ENCODE data around the gene LTBP2.

Gene LTBP2

GRCh38 chr14:74532246-74532645 lies 79.8 kb downstream of the LTBP2 start:
- in situ Hi-C loops (cut with MboI; ENCODE audit: low sequenced_read_pairs): no loop called here

- in situ Hi-C loops (cut with MboI; ENCODE audit: low sequenced_read_pairs): no loop called here
These were observed 80.6 kb downstream of the LTBP2 start for GRCh38 chr14:74531467-74531866.

- in situ Hi-C loops (cut with MboI; ENCODE audit: low sequenced_read_pairs): no loop called here
These were observed 81.0 kb downstream of the LTBP2 start for GRCh38 chr14:74531006-74531405.

DNA sequence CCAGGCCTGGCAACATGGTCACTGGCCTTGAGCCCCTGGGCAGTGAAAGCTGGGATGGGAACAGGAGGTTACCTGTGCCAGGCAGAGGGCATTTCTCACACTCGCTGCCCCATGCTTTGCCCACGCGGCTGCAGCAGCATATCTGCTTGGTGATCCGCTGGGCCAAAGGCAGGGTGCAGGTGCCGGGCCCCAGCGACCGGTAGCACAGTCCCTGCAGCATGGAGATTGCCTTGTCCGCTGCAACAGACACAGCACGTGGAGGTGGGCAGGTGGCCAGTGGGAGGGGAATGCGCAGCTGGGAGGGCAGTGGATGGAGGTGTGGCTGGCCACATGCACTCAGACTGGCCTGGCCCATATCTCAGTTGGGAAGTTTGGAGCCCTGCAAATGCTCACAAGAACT lies 83.2 kb downstream of the LTBP2 start:
- in situ Hi-C loops (cut with MboI; ENCODE audit: low sequenced_read_pairs): no loop called here

DNA sequence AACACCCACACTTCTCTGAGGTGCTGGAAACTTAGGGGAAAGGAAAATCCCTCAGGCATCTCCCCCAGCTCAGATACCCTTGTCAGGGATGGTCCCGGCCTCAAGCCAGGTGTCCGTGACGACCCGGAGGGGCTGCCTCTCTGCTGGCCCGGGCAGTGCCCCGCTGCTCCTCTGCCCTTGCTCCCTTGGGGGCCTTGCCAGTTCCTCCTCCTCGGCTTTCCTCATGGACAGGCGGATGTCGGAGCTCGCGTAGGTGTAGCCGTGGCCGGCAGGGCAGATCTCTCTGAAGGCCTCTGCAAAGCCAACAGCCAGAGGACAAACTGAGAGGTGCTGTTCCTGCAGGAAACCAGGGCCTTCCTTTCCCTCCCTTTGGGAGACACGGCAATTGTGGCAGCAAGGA lies 83.6 kb downstream of the LTBP2 start:
- in situ Hi-C loops (cut with MboI; ENCODE audit: low sequenced_read_pairs): no loop called here

- in situ Hi-C loops (cut with MboI; ENCODE audit: low sequenced_read_pairs): no loop called here
These were observed 84.2 kb downstream of the LTBP2 start for GRCh38 chr14:74527736-74528280.

GRCh38 chr14:74526854-74527585 lies 85.0 kb downstream of the LTBP2 start:
- in situ Hi-C loops (cut with MboI; ENCODE audit: low sequenced_read_pairs): no loop called here

- in situ Hi-C loops (cut with MboI; ENCODE audit: low sequenced_read_pairs): no loop called here
These were observed 86.6 kb downstream of the LTBP2 start for GRCh38 chr14:74525361-74525851.

GRCh38 chr14:74524812-74525135 lies 87.3 kb downstream of the LTBP2 start:
- in situ Hi-C loops (cut with MboI; ENCODE audit: low sequenced_read_pairs): no loop called here

GRCh38 chr14:74524076-74524811 lies 87.8 kb downstream of the LTBP2 start:
- in situ Hi-C loops (cut with MboI; ENCODE audit: low sequenced_read_pairs): no loop called here

- in situ Hi-C loops (cut with MboI; ENCODE audit: low sequenced_read_pairs): no loop called here
These were observed 89.3 kb downstream of the LTBP2 start for GRCh38 chr14:74522740-74523139.

GRCh38 chr14:74521756-74522155 lies 90.3 kb downstream of the LTBP2 start:
- in situ Hi-C loops (cut with MboI; ENCODE audit: low sequenced_read_pairs): no loop called here

DNA sequence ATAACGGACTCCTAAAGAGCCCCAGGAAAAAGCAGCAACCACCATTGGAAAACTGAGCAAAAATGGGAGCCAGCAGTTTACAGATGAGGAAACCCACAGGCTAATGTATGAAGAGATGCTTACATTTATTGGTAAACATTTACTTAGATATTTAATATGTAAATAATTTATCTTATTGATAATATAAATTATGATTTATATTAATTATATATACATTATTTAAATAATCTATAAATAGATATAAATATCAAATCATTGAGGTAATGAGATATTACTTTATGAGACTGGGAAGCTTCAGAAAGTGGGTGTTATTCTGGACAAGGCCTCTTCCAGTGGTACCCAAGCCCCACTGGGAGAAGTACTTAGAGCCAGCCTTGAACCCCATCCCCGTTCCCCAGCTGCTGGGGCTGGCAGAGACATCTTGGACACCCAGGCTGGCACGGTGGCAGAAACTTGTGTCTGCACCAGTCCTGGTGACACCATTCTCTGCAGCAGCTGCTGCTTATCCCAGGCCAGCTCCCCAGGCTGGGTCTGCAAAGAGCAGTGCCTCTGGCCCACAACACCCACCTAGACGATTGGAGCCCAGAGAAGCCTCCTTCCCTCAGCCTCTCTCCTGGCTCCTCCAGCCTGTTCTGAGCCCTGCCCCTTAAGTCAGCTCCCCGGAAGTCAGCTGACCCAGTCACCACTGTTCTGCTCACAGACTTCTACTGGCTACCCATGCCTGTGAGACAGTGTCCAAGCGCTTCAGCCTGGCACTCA lies 92.5 kb downstream of the LTBP2 start:
- in situ Hi-C loops (cut with MboI; ENCODE audit: low sequenced_read_pairs): no loop called here

DNA sequence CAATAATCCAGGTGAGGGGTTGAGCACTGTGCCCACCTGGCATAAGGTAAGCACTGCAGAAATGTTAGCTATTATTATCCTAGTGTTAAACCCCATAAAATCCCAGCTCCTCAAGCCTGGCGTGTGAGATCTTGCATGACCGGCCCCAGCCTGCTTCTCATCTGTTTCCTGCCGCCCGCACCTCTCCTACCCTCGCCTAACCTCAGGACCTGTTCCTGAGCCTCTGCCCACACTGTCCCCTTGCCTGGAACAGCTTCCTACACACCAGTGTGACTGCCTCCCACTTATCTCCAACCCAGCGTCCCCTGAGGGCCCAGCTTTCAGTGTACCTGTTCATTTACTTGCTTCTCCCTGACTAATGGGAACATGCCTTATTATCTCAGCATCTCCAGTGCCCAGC lies 93.8 kb downstream of the LTBP2 start:
- in situ Hi-C loops (cut with MboI; ENCODE audit: low sequenced_read_pairs): no loop called here

DNA sequence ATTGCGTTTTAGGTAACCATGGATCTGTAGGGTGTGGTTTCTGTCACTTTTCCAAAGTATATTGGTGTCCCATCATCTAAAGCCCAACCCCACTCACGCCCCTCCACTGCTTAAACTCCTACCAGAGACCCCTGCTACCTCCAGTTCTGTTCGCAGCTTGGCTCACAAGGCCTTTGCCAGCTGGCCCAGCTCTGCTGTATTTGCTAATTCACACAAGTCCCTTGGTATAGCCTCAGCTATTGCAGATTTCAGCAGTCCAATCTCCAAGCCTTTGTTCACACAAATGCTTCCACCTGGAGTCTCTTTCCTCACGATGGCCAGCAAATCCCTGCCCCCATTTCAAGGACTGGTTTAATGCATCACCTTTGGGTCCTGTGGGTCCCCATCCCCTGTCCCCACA lies 94.3 kb downstream of the LTBP2 start:
- in situ Hi-C loops (cut with MboI; ENCODE audit: low sequenced_read_pairs): no loop called here

GRCh38 chr14:74516451-74517160 lies 95.4 kb downstream of the LTBP2 start:
- in situ Hi-C loops (cut with MboI; ENCODE audit: low sequenced_read_pairs): no loop called here

DNA sequence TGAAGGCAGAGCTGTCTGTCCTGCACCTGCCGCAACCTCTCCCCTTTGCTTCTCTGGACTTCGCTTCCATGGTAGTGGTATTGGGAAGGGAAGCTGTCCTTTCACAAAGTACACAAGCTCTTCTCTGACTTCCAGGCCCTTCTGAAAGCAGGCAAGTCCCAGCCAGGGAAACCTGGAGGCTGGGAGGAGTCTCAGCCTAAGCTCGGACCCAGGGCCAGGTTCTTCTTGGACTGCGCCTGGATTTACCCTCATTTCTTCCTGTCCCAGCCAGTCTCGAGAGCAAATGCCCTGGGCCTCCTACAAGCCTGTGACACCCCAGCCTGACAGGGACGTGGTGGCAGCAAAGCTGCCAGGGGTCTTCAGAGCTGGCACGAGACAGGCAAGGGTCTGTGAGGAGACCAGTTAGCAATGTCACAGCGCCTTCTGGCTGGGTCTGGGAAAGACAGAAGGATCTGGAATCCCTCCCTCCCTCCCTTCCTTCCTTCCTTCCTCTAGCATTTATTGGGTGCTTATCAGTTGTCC lies 96.1 kb downstream of the LTBP2 start:
- in situ Hi-C loops (cut with MboI; ENCODE audit: low sequenced_read_pairs): no loop called here

- in situ Hi-C loops (cut with MboI; ENCODE audit: low sequenced_read_pairs): no loop called here
These were observed 97.5 kb downstream of the LTBP2 start for GRCh38 chr14:74514471-74514941.

GRCh38 chr14:74511966-74512830 lies 99.8 kb downstream of the LTBP2 start:
- in situ Hi-C loops (cut with MboI; ENCODE audit: low sequenced_read_pairs): no loop called here

Measured in HL-60/S4 (cell line).